Stimulated activated CD8-positive, alpha-beta memory T cell treated with anti-CD3 and anti-CD28 coated beads, Interleukin-7, amount 100 ng/mL, for 1 hour (primary cell): ENCODE data around the gene ELMO1.
A peak's percentile ranks its signal among the peaks of the same experiment; 100 is the strongest.

Source experiments
- DNase-seq, 2 donors: peaks; one replicate each; pipeline ENCODE4 v3.0.0-alpha.2; 2020; ENCODE audit warnings: low read depth in 2 of 2

ELMO1 gene, protein sequence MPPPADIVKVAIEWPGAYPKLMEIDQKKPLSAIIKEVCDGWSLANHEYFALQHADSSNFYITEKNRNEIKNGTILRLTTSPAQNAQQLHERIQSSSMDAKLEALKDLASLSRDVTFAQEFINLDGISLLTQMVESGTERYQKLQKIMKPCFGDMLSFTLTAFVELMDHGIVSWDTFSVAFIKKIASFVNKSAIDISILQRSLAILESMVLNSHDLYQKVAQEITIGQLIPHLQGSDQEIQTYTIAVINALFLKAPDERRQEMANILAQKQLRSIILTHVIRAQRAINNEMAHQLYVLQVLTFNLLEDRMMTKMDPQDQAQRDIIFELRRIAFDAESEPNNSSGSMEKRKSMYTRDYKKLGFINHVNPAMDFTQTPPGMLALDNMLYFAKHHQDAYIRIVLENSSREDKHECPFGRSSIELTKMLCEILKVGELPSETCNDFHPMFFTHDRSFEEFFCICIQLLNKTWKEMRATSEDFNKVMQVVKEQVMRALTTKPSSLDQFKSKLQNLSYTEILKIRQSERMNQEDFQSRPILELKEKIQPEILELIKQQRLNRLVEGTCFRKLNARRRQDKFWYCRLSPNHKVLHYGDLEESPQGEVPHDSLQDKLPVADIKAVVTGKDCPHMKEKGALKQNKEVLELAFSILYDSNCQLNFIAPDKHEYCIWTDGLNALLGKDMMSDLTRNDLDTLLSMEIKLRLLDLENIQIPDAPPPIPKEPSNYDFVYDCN

DNA sequence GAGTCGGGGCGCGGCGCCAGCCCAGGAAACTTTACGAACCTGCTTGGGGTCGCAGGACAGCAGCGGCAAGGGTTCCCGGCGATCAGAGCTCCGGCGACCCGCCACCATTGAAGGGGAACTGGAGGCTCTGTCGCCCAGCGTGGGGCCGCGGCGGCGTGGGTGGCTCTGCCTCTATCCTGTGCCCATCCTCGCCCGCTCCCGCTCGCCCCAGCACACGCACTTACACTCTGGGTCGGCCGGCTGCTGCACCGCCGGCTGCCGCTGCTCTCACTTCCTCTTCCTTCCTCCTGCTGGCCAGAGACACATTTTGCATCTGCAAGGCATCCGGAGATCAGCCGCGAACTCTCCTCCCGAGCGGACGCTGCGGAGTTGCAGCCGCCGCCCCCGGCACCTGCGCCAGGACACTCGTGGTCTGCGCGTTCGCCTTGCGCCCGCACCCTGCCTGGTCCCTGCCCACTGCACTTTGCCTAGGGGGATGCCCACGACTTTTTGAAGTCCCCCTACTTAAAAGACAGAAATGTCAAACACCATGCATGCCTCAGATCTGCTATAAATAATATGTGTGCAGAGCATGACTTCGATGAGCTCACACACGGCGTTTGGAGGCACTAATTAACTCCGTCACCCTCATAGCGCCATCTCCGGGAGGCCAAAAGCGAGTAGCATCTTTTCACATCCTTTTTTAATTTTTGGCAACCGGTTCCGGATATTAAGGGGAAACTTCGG lies at the start of gene ELMO1:
Gene ELMO1, minus strand, starts transcription at position 229 of the 726 bp plus-strand sequence. CDS start 106,174 bp downstream, outside the sequence.
- peak; percentile 54 for DNase-seq

DNA sequence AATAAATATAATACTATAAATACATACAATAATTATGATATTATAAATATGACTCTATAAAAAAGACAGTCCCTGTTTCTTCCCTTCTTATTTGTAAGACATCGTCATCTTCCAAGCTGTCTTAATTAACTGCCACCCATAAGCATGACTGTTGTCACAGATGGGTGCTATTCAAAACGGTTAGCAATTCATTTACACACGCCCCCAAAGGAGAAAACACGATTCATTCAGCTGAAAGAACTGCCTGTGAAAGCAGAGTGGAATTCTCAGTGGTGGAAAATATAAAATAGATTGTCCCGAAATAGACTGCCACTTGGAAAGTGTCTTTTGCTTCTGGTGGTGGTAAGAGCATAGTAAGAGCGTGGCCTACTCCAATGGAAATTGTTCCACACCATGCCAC lies 48.9 kb upstream of the ELMO1 start:
- no peak for DNase-seq

DNA sequence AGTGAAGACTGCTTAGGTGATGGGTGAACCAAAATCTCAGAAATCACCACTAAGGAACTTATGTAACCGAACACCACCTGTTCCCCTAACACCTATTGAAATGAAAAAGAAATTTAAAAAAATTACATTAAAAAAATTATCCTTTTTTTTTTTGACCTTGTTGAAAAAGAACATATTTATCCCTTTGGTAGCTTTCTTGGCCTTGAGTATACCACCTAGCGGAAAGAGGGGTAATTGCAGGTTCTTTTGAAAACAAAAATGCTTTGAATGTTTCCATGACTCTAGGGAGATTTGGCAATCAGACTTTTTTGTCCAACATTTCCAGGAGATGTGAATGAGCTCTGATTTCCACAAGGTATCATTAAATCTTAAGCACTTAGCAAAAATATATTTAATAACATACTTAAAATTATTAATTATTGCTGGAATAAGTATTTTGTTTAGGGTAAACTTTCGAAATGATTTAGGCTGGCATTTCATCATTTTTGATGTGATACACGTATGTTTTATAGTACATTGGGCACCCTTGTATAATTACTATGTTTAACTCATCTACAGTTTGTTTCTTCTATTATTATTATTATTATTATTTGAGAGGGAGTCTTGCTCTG lies 47.0 kb upstream of the ELMO1 start:
- no peak for DNase-seq

DNA sequence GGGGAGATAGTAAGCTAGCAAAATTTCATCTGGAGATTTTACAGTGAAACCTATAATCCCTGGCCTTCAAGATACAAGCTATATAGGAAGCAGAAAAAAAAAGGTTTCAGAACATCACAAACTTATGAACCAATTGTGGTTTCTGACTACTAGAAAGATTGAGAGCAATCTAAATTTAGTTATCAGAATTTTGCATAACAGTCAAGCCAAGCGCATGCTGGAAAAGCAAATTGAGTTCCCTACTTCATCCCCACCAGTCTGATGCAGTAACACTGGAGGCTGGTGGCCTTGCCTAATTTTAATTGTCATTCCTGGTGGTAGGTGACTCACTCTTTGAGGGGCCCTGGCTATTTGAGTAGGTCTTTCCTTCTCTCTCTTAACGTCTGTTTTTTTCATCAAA lies 46.3 kb upstream of the ELMO1 start:
- no peak for DNase-seq

DNA sequence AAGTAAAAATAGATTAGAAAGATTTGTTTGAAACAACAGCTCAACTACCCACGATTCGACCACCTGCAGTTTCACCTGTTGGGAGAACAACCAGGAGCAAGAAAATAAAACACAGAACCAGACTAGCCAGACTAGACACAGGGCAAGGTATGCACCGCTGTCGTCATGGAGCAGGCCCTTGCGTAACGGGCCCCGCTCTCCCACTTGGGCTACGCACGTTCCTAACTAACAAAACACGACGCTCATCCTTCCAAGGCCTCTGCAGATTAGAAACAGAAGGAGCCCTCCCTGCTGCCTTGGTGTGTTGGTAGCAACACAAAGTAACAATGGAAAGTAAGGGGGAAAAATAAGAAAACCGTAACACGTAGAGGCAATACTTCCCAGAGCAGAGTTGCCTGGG lies 45.1 kb upstream of the ELMO1 start:
- DNase-seq: no peak

DNA sequence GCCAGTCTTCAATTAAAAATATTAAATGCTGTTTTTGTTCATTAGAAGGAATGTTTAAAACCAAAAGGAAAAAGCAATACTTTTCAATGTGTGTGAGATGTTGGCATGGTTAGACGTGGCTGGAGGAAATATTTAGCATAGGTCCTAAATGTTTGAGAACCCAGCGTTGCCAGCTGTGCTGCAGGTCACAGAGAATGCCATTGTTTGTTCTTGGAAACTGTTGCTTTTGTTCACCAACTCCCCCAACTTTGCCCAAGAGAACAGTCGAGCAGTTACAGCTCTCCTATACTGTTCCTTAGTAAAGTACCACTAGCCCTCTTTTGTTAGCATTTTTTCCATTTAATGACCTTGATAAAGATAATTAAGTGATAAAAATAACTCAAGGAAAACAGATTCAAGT lies 44.5 kb upstream of the ELMO1 start:
- DNase-seq: no peak

DNA sequence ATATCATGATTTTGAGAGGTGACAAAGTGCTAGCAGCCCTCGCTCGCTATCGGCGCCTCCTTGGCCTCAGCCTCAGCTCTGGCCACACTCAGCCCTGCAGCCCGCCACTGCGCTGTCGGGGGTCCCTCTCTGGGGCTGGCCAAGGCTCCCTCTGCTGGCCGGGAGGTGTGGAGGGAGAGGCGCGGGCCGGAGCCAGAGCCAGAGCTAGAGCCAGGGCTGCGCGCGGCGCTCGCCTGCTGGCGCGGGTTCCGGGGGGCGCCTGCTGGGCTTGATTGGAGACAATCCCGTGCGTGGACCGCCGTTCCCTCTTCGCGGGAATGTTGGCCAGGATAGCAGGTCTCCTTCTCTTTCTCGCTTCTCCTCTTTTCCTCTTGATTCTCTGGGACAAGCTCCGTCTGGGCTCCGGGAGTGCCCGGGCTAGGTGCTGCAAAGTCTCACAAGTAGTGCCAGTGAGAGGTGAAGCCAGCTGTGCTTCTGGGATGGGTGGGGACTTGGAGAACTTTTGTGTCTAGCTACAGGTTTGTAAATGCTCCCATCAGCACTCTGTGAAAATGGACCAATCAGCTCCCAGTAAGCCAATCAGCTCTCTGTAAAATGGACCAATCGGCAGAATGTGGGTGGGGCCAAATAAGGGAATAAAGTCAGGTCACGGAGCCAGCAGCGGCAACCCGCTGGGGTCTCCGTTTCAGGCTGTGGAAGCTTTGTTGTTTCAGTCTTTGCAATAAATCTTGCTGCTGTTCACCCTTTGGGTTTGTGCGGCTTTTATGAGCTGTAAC lies 43.4 kb upstream of the ELMO1 start:
- no peak for DNase-seq

DNA sequence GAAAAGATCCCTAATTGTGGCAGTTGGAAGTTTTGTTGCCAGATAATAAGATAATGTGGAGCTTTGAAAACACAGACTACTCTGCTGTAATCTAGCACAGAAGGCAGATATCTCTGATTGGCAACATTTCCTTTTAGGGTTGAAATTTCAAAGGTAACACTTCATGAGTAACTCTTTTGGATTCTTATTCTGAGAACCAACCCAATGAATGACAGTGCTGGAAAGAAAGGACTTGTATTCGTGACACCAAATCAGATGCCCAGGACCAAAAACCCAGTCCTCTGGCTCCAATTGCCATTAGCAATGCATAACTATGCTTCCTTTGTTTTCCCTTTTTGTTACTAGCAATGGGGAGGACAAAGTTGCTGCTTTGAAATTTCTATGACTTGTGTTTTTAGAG lies 41.0 kb upstream of the ELMO1 start:
- DNase-seq: no peak

DNA sequence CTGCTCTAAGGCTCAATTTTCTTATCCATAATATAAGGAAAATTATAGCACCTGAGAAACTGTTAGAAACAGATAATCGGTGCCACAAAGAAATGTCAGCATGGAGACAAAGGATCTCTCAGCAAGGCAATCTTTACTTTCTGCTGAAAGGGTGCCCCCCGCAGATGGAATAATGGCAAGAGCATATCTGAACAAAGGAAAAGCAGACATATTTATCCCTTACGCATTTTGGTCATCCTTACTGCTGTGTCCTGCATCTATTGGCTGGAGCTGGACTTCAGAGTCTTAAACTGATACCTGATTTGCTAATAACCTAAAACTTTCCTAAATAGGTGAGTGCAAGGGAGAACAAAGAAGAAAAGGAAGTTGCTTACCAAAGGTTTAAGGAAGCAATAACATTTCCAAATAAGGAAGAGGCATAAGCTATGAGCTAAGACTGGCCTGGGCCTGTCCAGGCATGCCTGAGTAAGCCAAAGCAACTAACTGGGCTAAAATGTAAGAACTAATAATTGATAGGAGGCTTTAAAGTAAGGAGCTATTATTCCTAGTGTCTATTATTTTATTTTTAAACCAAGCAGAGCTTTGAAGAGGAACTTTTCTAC lies 39.6 kb upstream of the ELMO1 start:
- no peak for DNase-seq

DNA sequence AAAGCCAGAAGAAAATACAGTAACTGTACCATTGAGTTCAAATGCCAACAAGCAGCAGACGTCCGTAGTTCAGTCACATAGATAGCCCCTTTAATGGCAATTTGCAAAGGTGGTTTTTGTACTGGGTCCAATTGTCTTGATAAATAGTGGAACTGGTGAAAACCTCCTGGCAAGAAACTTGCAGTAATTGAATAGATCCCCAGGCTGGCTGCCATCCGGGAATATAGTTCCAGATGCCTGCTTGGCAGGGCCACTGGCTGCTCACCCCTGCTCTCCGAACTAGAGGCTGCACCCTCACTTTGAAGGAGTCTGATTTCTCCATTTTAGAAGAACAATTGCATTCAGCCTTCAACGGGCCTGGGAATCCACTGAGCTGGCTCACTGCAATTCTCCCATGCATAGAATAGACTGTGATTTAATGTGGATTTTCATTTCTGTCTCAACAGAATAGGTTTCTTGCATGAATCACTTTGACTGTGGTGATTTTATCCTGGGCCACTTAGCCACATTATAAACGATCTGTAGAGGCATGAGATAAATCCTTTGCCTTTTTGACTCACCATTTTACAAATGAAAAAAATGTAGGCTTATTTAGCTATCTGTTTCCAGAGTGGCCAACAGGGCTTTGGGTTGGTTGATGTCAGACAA lies 35.9 kb upstream of the ELMO1 start:
- no peak for DNase-seq

DNA sequence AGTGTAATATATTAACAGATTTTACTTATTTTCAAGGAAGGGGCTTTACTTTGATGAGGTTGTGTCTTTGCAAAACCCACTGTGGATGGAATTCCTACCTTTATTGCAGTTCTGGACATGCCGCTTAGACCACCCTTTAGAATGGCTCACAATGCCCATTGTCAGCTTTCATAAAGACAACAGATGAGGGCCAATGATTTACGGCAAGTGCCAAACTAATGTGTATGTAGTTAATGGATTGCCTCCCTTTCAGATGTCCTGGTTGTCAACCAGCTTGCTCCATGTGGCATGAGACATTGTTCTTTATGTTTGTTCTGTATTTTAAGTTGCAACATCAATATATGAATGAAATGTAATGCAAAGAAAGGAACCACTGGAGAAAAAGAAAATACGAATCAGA lies 35.0 kb upstream of the ELMO1 start:
- no peak for DNase-seq

DNA sequence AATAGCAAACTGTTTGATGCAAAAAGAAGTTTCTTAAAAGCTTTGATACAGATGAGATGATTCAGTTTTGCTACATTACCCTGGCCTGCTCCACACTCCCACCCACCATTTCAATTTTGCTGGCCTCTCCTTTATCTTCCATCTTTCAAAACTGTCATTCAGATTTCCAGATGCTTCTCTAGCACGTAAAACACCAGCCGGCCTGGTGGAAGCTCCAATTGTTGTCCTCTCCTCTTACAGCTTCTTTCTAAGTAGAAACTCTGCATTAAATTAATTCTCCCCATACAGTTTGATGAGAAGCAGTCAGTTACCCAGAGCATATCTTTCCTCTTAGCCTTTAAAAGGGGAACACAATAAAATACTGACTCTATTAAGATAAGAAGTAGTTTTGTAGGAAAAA lies 34.3 kb upstream of the ELMO1 start:
- no peak for DNase-seq

DNA sequence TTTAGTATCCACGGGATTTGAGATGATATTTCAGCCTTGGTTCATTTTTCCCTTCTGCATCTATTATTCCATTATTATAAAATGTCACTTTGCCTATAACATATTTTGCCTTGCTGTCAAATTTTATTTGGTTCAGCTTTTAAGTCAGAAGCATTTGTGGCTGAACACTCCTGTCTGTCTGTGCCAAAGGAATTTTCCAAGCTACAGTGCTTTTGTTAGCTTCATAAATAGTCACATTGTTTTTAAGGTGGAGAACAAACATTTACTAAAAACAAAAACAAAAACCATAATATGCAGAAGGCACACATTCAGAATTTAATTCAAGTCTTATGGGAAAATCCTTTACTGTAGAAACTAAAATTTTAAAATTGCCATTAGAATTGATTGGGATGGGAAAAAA lies 33.8 kb upstream of the ELMO1 start:
- DNase-seq: no peak

DNA sequence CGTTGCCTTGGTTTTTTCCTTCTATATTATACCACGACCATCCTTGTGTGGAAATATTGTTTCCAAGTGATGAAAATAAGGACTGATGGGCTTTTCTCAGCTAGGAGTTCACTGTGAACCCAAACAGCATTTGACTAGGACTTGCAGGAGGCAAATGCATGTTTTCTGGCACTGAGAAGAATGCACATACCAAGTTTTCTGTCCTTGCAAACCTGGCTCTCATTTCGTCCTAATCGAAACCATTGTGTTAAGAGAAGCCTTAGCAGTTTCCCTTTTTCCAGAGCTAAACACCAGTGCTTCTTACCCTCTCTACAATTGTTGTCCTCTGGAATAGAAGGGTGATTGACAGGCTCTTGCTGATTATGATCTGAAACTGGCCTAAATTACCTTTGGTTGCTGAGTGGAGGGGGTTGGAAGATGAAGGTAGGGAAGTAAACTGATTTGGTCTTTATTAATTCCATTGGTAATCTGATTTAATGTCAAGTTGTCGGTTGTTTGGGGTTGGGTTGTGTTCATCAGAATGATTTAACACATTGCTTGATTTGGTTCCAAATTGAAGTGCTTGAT lies 33.1 kb upstream of the ELMO1 start:
- no peak for DNase-seq

DNA sequence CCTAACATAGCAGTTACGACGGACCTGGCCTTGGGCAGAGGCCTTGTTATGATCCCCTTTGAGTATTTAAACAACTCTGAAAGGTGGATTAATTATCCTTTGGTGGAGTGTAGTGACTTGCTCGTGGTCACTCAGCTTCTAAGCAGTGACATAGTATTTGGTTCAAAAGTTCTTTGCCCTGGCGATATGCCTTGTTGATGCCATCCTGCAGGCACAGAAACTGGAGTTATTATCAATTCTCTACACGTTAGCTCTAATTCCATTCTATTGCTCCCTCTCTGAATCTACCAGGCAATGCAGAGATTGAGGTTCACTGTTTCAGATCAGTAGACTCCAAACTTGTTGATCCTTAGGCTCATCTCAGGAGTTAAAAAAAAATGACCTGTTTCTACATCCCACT lies 32.5 kb upstream of the ELMO1 start:
- no peak for DNase-seq

DNA sequence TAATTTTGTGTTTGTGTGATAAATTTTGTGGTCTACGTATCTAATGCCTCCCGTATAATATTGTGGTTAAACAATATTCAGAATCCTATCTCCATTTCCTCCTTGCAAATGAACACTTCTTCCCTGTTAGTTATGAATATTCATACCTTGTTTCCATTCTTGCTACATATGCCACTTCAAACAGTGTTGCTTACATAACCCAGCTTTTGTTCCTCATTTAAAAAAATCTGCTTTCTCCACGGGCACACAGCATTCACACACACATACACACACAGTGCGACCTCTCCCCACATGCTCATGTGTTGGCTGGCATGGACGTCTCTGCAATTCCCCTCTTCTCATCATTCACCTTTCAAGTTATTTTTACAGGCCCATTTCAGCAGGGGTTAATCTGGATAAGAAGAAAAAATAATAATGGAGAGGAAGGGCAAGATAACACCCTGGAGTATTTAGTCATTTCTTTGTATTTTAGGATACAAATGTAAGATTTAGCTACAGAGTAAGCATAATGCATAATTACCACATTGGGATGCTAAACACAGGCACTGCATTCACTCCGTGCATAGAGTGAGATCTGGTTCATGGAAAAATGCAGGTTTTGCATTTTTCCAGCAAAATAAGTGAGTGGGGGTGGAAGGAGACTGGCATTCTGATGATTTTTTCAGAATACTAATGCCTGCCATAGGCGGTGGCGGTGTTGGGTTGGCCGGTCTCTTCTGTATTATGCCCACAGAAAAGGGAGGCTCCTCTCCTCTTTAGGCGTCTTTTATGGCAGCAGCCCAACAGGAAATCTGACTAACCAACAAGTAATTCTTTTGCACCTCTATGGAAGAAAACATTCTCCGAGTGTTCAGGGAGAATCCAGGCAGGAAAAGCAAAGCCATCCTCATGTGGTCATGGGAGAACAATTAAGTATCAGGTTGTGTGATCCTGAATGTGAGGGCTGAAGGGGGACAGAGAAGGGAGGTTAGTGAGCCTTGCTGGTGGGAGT lies 31.7 kb upstream of the ELMO1 start:
- DNase-seq: no peak

DNA sequence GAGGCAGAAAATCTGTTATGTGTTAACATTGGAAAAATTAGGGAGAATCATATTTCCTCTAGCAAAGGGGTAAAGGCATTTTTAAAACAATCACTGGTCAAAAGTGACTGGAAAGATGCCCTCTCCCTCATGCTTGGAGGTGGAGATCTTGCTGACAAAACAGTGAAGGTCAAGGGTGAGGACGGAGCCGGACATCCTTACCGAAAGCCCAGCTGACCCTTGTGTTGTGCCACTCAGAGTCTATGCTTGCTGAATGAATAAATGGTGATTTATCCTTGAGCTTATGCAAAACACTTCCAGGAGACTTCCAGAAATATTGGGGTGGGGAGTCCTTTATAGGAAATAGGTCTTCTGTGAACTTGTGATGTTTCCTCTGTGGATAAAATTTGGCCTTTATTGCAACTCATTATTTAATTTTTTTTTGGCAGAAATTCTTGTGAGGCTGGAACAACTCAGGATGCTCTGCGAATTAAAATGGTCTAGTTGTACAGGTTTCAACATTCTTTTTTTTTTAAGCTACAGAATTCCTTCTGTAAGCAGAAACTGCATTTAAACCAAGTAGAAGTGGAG lies 28.3 kb upstream of the ELMO1 start:
- DNase-seq: no peak

DNA sequence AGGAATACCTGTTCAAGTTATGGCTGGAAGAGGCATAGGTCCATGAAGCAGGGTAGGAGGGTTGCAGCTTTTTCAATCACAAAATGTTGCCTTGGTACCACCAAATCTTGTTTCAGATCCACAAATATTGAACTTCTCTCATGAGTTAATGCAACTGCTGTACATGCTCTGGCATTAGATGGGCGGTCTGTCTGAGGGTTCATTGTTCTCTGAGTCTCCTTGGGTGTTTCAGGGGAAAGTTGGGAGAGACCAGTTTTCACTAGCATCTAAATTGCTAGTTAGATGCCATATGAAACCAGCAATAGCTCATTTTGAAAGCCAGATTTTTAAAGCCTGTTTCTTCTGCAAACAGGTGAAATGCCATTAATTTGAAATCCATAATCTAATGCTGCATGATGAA lies 27.8 kb upstream of the ELMO1 start:
- DNase-seq: no peak

DNA sequence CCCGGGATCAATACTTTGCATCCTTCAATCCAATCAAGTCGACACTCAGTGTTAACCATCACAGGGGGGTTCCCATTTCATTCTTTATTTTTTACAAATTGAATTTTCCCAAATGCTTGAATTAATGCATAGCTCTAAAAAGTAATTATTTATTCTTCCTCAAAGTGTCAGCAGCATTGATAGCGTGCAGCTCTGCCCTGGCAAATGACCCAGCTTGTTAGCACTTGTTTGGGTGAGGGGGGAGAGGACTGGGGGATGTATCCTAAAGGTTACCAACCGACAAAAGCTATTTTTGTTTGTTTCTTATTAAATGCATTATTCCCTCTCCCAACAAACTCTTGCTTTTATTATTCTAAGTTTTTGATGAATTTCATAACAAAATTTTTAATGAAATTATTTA lies 27.0 kb upstream of the ELMO1 start:
- no peak for DNase-seq
